K562 (cell line): Measurements from ENCODE around the gene TTC31. TPM values are rescaled to one million over a fixed set of nuclear protein-coding genes. Genes with fewer than 3 reads are reported as not detected.
A peak's percentile ranks its signal among the peaks of the same experiment; 100 is the strongest.

ENCODE experiments used
- ATF1 ChIP-seq, 2 experiments: fragments of 450-650 bp in 1 of 2; IDR thresholded peaks; 2 replicates each; pipeline ENCODE4 v1.6.1; 2016; ENCODE audit warnings: missing compliant biosample characterization in 1 of 2, missing genetic modification characterization in 1 of 2
- BRF2 ChIP-seq: IDR thresholded peaks from 3 replicates; pipeline ENCODE4 v1.6.1; 2011; ENCODE audit warnings: borderline replicate concordance, mild to moderate bottlenecking; ENCODE audit not compliant: insufficient read length, insufficient read depth
- CBX1 ChIP-seq: sonication (generic); IDR thresholded peaks from 2 replicates; pipeline ENCODE4 v1.6.1; 2016; ENCODE audit warnings: antibody characterized with exemption, low read depth, mild to moderate bottlenecking
- CBX3 ChIP-seq, 2 experiments: IDR thresholded peaks; 1 replicate in 1 of 2; 2 replicates in 1 of 2; pipeline ENCODE4 v1.6.1; 2012; ENCODE audit warnings: inconsistent platforms in 2 of 2, low read length in 2 of 2, borderline replicate concordance in 1 of 2, control low read depth in 1 of 2
- E2F4 ChIP-seq: sonication (generic); formaldehyde crosslinking; IDR thresholded peaks from 2 replicates; pipeline ENCODE4 v1.8.0; 2022; ENCODE audit warnings: mild to moderate bottlenecking, low read depth, missing genetic modification reagents
- HCFC1 ChIP-seq: IDR thresholded peaks from 2 replicates; pipeline ENCODE4 v1.6.1; 2012; ENCODE audit warnings: low read depth, low read length, improper control_type of control experiment
- NONO ChIP-seq, 2 experiments: fragments of 200-400 bp in 1 of 2; fragments of 450-650 bp in 1 of 2; formaldehyde crosslinking in 1 of 2; IDR thresholded peaks; 2 replicates each; pipeline ENCODE4 v1.6.1; 2017; ENCODE audit warnings: low read depth in 2 of 2, mild to moderate bottlenecking in 2 of 2, moderate library complexity in 2 of 2, low read length in 1 of 2
- NR2C2 ChIP-seq, 2 experiments: fragments of 200-800 bp in 1 of 2; sonication (Bioruptor generic) in 1 of 2; sonication (generic) in 1 of 2; formaldehyde crosslinking in 1 of 2; IDR thresholded peaks; 2 replicates each; pipeline versions ENCODE4 v1.6.1 to v1.8.0; 2016 to 2022; ENCODE audit warnings: mild to moderate bottlenecking in 1 of 2, missing compliant biosample characterization in 1 of 2, missing genetic modification characterization in 1 of 2, missing genetic modification reagents in 1 of 2
- POLR2B ChIP-seq: fragments of 450-650 bp; IDR thresholded peaks from 2 replicates; pipeline ENCODE4 v1.6.1; 2018; ENCODE audit warnings: low read depth; ENCODE audit not compliant: partially characterized antibody
- RFX5 ChIP-seq: IDR thresholded peaks from 2 replicates; pipeline ENCODE4 v1.6.1; 2011; ENCODE audit warnings: low read depth, mild to moderate bottlenecking, improper control_type of control experiment, low read length
- SIN3A ChIP-seq, 2 experiments: fragments of 150-350 bp in 1 of 2; IDR thresholded peaks; 2 replicates each; pipeline ENCODE4 v1.6.1; 2011 to 2016; ENCODE audit warnings: borderline replicate concordance in 2 of 2, low read depth in 2 of 2, low read length in 2 of 2, mild to moderate bottlenecking in 2 of 2, moderate library complexity in 2 of 2; ENCODE audit not compliant: control insufficient read depth in 1 of 2
- ZBTB40 ChIP-seq, 2 experiments: fragments of 450-650 bp in 1 of 2; sonication (generic) in 1 of 2; formaldehyde crosslinking in 1 of 2; IDR thresholded peaks; 2 replicates each; pipeline versions ENCODE4 v1.7.1 to v1.9.0; 2016 to 2022; ENCODE audit warnings: inconsistent platforms in 1 of 2, mild to moderate bottlenecking in 1 of 2, missing genetic modification reagents in 1 of 2
- ZNF146 ChIP-seq: IDR thresholded peaks from one replicate; pipeline ENCODE4 v1.6.1; 2018; ENCODE audit warnings: missing compliant biosample characterization; ENCODE audit not compliant: unreplicated experiment
- ZNF830 ChIP-seq: fragments of 250-450 bp; sonication (Bioruptor Pico); IDR thresholded peaks from 2 replicates; pipeline ENCODE4 v1.5.0; 2021; ENCODE audit warnings: mild to moderate bottlenecking
- polyA plus RNA-seq, 8 experiments: library from polyadenylated mRNA; depleted of rRNA in 4 of 8; stranded (reverse) in 5 of 8; unstranded in 3 of 8; fragments of >200 nt; fragmentation: Nextera tagmentation in 2 of 8; fragmentation: Illumina TruSeq in 1 of 8; extraction: Ambion mirVana in 2 of 8; extraction: Trizol in 1 of 8; gene quantifications; 2 replicates each; pipeline versions ENCODE4 v1.2.1 to v1.2.3, GENCODE V29; 2011 to 2014; ENCODE audit warnings: inconsistent platforms in 1 of 8, missing spikeins in 1 of 8
- total RNA-seq, 7 experiments: library from RNA; depleted of rRNA in 6 of 7; stranded (reverse); fragments of >200 nt in 6 of 7; fragmentation: Illumina TruSeq in 2 of 7; extraction: Trizol in 2 of 7; gene quantifications; 2 replicates each; pipeline versions ENCODE4 v1.2.1 to v1.2.3, GENCODE V29; 2011 to 2021; ENCODE audit warnings: low replicate concordance in 1 of 7

Gene TTC31
- total and polyA plus RNA-seq, 9 of the 15 experiments (the other 6 are each of a cell fraction or from before 2014, with no cell fraction given): 4.7 to 30.5 (median 15.9) TPM

DNA sequence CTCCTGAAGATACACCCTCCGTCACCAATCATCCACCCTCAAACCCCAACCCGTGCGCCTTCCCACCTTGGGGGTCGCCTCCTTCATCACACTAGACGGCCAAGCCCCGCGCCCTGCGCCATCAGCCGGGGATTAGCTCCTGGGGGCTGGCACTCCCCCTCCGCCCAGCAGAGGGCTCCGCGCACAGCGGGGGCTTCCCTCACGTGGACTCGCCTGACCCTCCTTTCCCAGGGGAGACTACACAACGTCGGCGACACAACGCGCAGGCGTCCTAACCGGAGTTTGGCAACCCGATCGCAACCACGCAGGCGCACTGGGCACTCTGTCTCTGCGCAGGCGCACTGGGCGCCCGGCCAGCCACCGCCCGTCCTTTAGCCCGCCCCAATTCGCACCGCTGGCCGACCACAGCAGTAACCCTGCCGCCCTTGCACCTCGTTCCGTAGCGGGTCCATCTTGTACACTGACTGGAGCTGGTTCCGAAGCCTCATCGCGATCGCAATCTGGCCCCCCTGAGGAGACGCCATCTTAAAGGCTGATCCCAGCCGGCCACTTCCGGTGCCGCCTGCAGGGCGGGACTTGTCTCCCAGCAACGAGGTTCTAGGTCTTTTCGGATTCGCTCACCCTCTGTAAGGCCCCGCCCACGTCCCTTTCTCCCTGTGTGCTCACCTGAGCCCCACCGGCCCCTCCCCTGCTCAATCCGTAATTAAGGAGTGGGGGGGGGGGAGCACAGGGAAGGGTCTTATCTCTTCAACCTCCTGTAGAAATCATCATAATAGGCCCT lies 24.5 kb downstream of the TTC31 start, which contains the start of gene PCGF1 (continued):
- TF ChIP-seq BRF2 (no peak), SIN3A (IDR thresholded peaks at IDR 0.05; ENCODE audit: borderline replicate concordance in 2 of 2, control insufficient read depth in 1 of 2, low read depth in 2 of 2, low read length in 2 of 2) (peak in 1 of 2 experiments; percentile 77; a peak in 2 of 4 replicates), HCFC1 (no peak; the same call in none of the 2 replicates), NONO (IDR thresholded peaks at IDR 0.05; ENCODE audit: low read depth in 2 of 2, low read length in 1 of 2) (no peak), ATF1 (CRISPR knock-in tag; IDR thresholded peaks at IDR 0.05) (no peak), ATF1 (tag; IDR thresholded peaks at IDR 0.05) (peak; percentile 53), NR2C2 (CRISPR knock-in tag; IDR thresholded peaks at IDR 0.05) (no peak), NR2C2 (tag; IDR thresholded peaks at IDR 0.05) (0 out of 2 replicates have a peak, but pooled peaks have one; percentile 9), RFX5 (no peak), CBX3 (IDR thresholded peaks at IDR 0.05; ENCODE audit: borderline replicate concordance in 1 of 2, low read length in 2 of 2) (no peak; a peak in 1 of 3 replicates), POLR2B (peak; percentile 95), E2F4 (CRISPR knock-in tag) (no peak), ZNF146 (CRISPR knock-in tag) (no peak), ZBTB40 (IDR thresholded peaks at IDR 0.05) (peak; percentile 90), ZBTB40 (CRISPR knock-in tag; IDR thresholded peaks at IDR 0.05) (no peak), ZNF830 (CRISPR knock-in tag) (no peak), CBX1 (no peak)
